ENCODE results near the gene TSPAN33. TPM values are rescaled to one million over a fixed set of nuclear protein-coding genes. Genes with fewer than 3 reads are reported as not detected.
A peak's percentile ranks its signal among the peaks of the same experiment; 100 is the strongest.
"Not testable (repeated sequence)": the region's sequence is repeated elsewhere in the genome, so short reads cannot be mapped to it uniquely, and the experiment has no call there.

TSPAN33 gene
- total and polyA plus RNA-seq, 8 donors: 6.9 to 37.9 (median 16.7) TPM

DNA sequence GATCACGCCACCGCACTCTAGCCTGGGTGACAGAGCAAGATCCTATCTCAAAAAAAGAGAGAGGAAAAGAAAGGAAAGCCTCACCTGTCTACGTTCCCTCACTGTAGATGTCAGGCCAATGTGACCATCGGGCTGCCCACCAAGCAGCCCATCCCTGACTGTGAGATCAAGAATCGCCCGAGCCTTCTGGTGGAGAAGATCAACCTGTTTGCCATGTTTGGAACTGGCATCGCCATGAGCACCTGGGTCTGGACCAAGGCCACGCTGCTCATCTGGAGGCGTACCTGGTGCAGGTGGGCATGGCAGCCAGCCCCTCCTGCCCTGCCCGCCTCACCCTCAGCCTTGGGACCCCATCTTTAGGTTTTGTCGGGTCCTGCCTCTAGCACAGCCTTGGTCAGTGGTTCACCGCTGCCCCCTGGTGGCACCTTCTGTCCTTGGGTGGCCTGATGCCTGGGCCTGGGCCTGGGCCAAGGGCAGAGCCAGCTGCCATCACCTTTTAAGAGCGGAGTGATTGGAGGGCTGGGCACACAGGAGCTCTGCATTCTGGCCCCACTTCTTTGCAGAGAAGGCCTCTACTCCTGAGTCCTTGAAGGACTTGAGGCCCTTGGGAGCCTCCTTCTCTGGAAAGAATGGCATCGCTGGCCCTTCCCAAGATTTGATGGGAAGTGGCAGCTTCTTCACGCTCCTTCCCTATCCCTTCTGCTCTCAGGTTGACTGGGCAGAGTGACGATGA, 65.9 kb downstream of the TSPAN33 start:
- Histone ChIP-seq H3K36me3 (no peaks in the 10 kb centered on the region), H3K27me3 (no peaks in the 10 kb centered on the region), H3K27ac (no peak overlapping the region), H3K9me3 (no peaks in the 10 kb centered on the region), H3K4me3 (no peak overlapping the region), H3K4me1 (no peaks in the 10 kb centered on the region)
- intact Hi-C loops (cut with DNase I): loop anchor here in 1 of 3 donors (10.0 kb wide), 1 partner anchor 64 kb away; no protein-coding TSS in a partner anchor
- TF ChIP-seq, protein P1, sequence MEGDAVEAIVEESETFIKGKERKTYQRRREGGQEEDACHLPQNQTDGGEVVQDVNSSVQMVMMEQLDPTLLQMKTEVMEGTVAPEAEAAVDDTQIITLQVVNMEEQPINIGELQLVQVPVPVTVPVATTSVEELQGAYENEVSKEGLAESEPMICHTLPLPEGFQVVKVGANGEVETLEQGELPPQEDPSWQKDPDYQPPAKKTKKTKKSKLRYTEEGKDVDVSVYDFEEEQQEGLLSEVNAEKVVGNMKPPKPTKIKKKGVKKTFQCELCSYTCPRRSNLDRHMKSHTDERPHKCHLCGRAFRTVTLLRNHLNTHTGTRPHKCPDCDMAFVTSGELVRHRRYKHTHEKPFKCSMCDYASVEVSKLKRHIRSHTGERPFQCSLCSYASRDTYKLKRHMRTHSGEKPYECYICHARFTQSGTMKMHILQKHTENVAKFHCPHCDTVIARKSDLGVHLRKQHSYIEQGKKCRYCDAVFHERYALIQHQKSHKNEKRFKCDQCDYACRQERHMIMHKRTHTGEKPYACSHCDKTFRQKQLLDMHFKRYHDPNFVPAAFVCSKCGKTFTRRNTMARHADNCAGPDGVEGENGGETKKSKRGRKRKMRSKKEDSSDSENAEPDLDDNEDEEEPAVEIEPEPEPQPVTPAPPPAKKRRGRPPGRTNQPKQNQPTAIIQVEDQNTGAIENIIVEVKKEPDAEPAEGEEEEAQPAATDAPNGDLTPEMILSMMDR (IDR thresholded peaks at IDR 0.05): peak; percentile 77 to 94 (median 86)
- FAIRE-seq: no peak
- peak; percentile 65 to 95 (median 87) for DNase-seq
- peak; percentile 87 to 97 (median 94) for ATAC-seq
- 52 to 55% methylated on average over 16 of the region's 16 CpGs for WGBS, 2 donors

DNA sequence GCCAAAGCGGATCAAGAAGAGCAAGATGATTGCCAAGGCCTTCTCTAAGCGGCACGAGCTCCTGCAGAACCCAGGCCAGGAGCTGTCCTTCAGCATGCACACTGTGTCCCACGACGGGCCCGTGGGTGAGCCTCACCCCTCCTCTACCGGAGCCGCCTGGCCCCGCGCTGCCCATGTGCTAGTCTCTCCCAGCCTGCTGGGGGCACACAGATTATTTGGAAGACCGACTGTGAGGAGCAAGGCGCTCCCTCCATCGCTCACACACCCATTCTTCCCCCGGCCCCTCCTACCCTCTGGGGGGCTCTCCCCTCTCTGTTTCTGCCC, 66.4 kb downstream of the TSPAN33 start:
- no peak for FAIRE-seq
- Histone ChIP-seq H3K36me3 (no peaks in the 10 kb centered on the region), H3K4me3 (no peak overlapping the region), H3K27me3 (no peaks in the 10 kb centered on the region), H3K4me1 (no peaks in the 10 kb centered on the region), H3K9me3 (no peaks in the 10 kb centered on the region), H3K27ac (no peak overlapping the region)
- TF ChIP-seq, protein P1 (IDR thresholded peaks at IDR 0.05): no peak
- ATAC-seq: peak in 2 of 4 donors; percentile 5
- intact Hi-C loops (cut with DNase I): loop anchor here in 1 of 3 donors (10.0 kb wide), 1 partner anchor 64 kb away; no protein-coding TSS in a partner anchor
- DNase-seq: peak in 1 of 6 donors; percentile 69
- WGBS, 2 donors: 82 to 94% methylated on average over 14 of the region's 14 CpGs

DNA sequence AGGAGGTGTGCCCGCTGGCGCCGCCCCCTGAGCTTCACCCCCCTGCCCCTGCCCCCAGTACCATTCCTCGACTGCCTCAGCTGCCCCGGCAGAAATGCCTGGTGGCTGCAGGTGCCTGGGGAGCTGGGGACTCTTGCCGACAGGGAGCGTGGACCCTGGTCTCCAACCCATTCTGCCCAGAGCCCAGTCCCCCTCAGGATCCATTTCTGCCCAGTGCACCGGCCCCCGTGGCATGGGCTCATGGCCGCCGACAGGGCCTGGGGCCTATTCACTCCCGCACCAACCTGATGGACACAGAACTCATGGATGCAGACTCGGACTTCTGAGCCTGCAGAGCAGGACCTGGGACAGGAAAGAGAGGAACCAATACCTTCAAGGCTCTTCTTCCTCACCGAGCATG, 67.6 kb downstream of the TSPAN33 start:
- no peak for FAIRE-seq
- intact Hi-C loops (cut with DNase I): loop anchor here in 1 of 3 donors (10.0 kb wide), 1 partner anchor 63 kb away; no protein-coding TSS in a partner anchor
- no peak for ATAC-seq

GRCh38 chr7:129212596-129212995, 68.1 kb downstream of the TSPAN33 start:
- 78 to 89% methylated on average over 4 of the region's 4 CpGs for WGBS, 2 donors
- intact Hi-C loops (cut with DNase I): loop anchor here in 1 of 3 donors (10.0 kb wide), 1 partner anchor 62 kb away; no protein-coding TSS in a partner anchor
- no peak overlapping the region for H3K27ac ChIP-seq
- ATAC-seq: no peak
- TF ChIP-seq, protein P1 (IDR thresholded peaks at IDR 0.05): no peak
- H3K4me1 ChIP-seq: no peaks in the 10 kb centered on the region
- H3K27me3 ChIP-seq: no peaks in the 10 kb centered on the region
- H3K36me3 ChIP-seq: no peaks in the 10 kb centered on the region
- no peak for FAIRE-seq
- H3K4me3 ChIP-seq: no peak overlapping the region
- no peak for DNase-seq
- no peaks in the 10 kb centered on the region for H3K9me3 ChIP-seq

More for the DNA sequence above, 67.6 kb downstream of the TSPAN33 start:
- Histone ChIP-seq H3K4me3 (no peak overlapping the region), H3K4me1 (no peaks in the 10 kb centered on the region), H3K36me3 (no peaks in the 10 kb centered on the region), H3K27me3 (no peaks in the 10 kb centered on the region), H3K27ac (no peak overlapping the region), H3K9me3 (no peaks in the 10 kb centered on the region)
- WGBS, 2 donors: 92 to 95% methylated on average over 14 of the region's 14 CpGs
- DNase-seq: no peak
- TF ChIP-seq, protein P1 (IDR thresholded peaks at IDR 0.05): no peak

DNA sequence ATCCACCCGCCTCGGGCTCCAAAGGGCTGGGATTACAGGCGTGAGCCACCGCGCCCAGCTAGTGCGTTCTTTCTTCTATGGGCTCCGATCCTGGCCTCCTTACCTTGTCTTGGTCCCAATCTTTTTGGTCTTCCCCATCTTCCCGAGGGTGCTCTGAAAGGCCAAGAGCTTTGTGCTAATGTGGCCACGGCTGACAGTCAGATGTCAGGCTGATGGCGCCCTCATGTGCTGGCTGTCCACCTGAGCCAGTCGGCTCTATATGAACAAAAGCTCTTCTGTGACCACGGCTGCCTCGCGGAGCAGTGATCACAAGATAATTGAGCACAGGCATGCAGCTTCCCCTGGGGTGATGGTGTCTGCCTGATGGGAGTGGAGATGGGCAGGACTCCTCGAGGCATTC, 69.3 kb downstream of the TSPAN33 start:
- intact Hi-C loops (cut with DNase I): loop anchor here in 1 of 3 donors (10.0 kb wide), 1 partner anchor 61 kb away; no protein-coding TSS in a partner anchor
- 53 to 55% methylated on average over 15 of the region's 15 CpGs for WGBS, 2 donors
- DNase-seq (no peak), FAIRE-seq (no peak), ATAC-seq (no peak)
- no peak overlapping the region for H3K4me3 ChIP-seq
- H3K27ac ChIP-seq: no peak overlapping the region
- H3K4me1 ChIP-seq: no peaks in the 10 kb centered on the region
- H3K36me3 ChIP-seq: no peaks in the 10 kb centered on the region
- TF ChIP-seq, protein P1 (IDR thresholded peaks at IDR 0.05): no peak
- H3K9me3 ChIP-seq: no peaks in the 10 kb centered on the region
- H3K27me3 ChIP-seq: no peaks in the 10 kb centered on the region

GRCh38 chr7:129215691-129216090, 71.2 kb downstream of the TSPAN33 start:
- ATAC-seq, H3K27me3 ChIP-seq, FAIRE-seq, H3K4me1 ChIP-seq, H3K4me3 ChIP-seq, H3K9me3 ChIP-seq, DNase-seq, H3K27ac ChIP-seq, H3K36me3 ChIP-seq: not testable (repeated sequence)
- 94 to 97% methylated on average over 15 of the region's 15 CpGs for WGBS, 2 donors
- intact Hi-C loops (cut with DNase I): loop anchor here in 2 of 3 donors (5.0 to 10.0 kb wide), 2 partner anchors 57 to 59 kb away; no protein-coding TSS in a partner anchor

GRCh38 chr7:129216101-129216715, 71.7 kb downstream of the TSPAN33 start:
- not testable (repeated sequence) for ATAC-seq, FAIRE-seq, H3K9me3 ChIP-seq, H3K36me3 ChIP-seq, H3K27ac ChIP-seq, H3K27me3 ChIP-seq, H3K4me1 ChIP-seq, H3K4me3 ChIP-seq
- intact Hi-C loops (cut with DNase I): loop anchor here in 2 of 3 donors (5.0 to 10.0 kb wide), 2 partner anchors 56 to 59 kb away; no protein-coding TSS in a partner anchor
- DNase-seq: peak in 1 of 6 donors; percentile 64
- 90 to 95% methylated on average over 34 of the region's 34 CpGs for WGBS, 2 donors
